Measurements from ENCODE around the gene MEMO1.
"Not testable (repeated sequence)": the region's sequence is repeated elsewhere in the genome, so short reads cannot be mapped to it uniquely, and the experiment has no call there.

MEMO1 gene

GRCh38 chr2:32010670-32011484, at the start of gene MEMO1:
TSS of gene MEMO1 (minus strand) at chr2:32011008. CDS start at chr2:32010247, 761 bp downstream.
- peak within 1 kb of the TSS; percentile 74 for H3K4me3 ChIP-seq (ENCODE audit: low read depth, low read length)

- H3K4me3 ChIP-seq (ENCODE audit: low read depth, low read length): no peak overlapping the region
Measured at GRCh38 chr2:32060266-32060665, 49.5 kb upstream of the MEMO1 start.

- H3K4me3 ChIP-seq (ENCODE audit: low read depth, low read length): no peak overlapping the region
Measured at GRCh38 chr2:32058130-32058529, 47.3 kb upstream of the MEMO1 start.

GRCh38 chr2:32054583-32054982, 43.8 kb upstream of the MEMO1 start:
- not testable (repeated sequence) for H3K4me3 ChIP-seq (ENCODE audit: low read depth, low read length)

- no peak overlapping the region for H3K4me3 ChIP-seq (ENCODE audit: low read depth, low read length)
Measured at GRCh38 chr2:32051836-32052439, 41.1 kb upstream of the MEMO1 start.

- H3K4me3 ChIP-seq (ENCODE audit: low read depth, low read length): no peak overlapping the region
Measured at GRCh38 chr2:32043561-32043960, 32.8 kb upstream of the MEMO1 start.

GRCh38 chr2:32039447-32040219, 28.8 kb upstream of the MEMO1 start, which contains the start of gene DPY30:
TSS of gene DPY30 (minus strand) at chr2:32039805. CDS start at chr2:32039456, 349 bp downstream.
- H3K4me3 ChIP-seq (ENCODE audit: low read depth, low read length): peak within 1 kb of the TSS; percentile 88

GRCh38 chr2:32034198-32034887, 23.5 kb upstream of the MEMO1 start:
- H3K4me3 ChIP-seq (ENCODE audit: low read depth, low read length): not testable (repeated sequence)

GRCh38 chr2:32018789-32019482, 8.1 kb upstream of the MEMO1 start:
- H3K4me3 ChIP-seq (ENCODE audit: low read depth, low read length): not testable (repeated sequence)

GRCh38 chr2:32012872-32013271, 2.1 kb upstream of the MEMO1 start:
- no peak overlapping the region for H3K4me3 ChIP-seq (ENCODE audit: low read depth, low read length)

- H3K4me3 ChIP-seq (ENCODE audit: low read depth, low read length): peak overlapping the region; percentile 36
Measured at GRCh38 chr2:32011485-32011960, 715 bp upstream of the MEMO1 start.

GRCh38 chr2:32010280-32010669, 533 bp downstream of the MEMO1 start:
- not testable (repeated sequence) for H3K4me3 ChIP-seq (ENCODE audit: low read depth, low read length)

GRCh38 chr2:32009516-32010256, 1.1 kb downstream of the MEMO1 start:
- H3K4me3 ChIP-seq (ENCODE audit: low read depth, low read length): peak overlapping the region; percentile 74

- peak overlapping the region; percentile 74 for H3K4me3 ChIP-seq (ENCODE audit: low read depth, low read length)
Measured at GRCh38 chr2:32008805-32009515, 1.8 kb downstream of the MEMO1 start.

GRCh38 chr2:32007121-32007391, 3.8 kb downstream of the MEMO1 start:
- no peak overlapping the region for H3K4me3 ChIP-seq (ENCODE audit: low read depth, low read length)

GRCh38 chr2:32005371-32005976, 5.3 kb downstream of the MEMO1 start:
- no peak overlapping the region for H3K4me3 ChIP-seq (ENCODE audit: low read depth, low read length)

GRCh38 chr2:32003791-32004190, 7.0 kb downstream of the MEMO1 start:
- H3K4me3 ChIP-seq (ENCODE audit: low read depth, low read length): no peak overlapping the region

- no peak overlapping the region for H3K4me3 ChIP-seq (ENCODE audit: low read depth, low read length)
Measured at GRCh38 chr2:32002406-32002805, 8.4 kb downstream of the MEMO1 start.

- H3K4me3 ChIP-seq (ENCODE audit: low read depth, low read length): no peak overlapping the region
Measured at GRCh38 chr2:31999438-31999837, 11.4 kb downstream of the MEMO1 start.
